MCF 10A (cell line): Measurements from ENCODE around the gene PITX3. TPM values are rescaled to one million over a fixed set of nuclear protein-coding genes. Genes with fewer than 3 reads are reported as not detected.

Source experiments
- BruUV-seq: library from RNA; stranded (reverse); fragments of 400-500 nt; replicated peaks from 2 replicates; lab custom pipeline; 2021; lab: Mats Ljungman, UMichigan
- CTCF ChIA-PET: fragments of 300-600 bp; sonication (Branson Sonifier 250); formaldehyde crosslinking; extraction: SDS; loops from one replicate; lab custom pipeline; 2021; ENCODE audit warnings: antibody characterized with exemption, inconsistent platforms; lab: Yijun Ruan, JAX
- POLR2A ChIA-PET: fragments of 300-600, 350-650 bp; sonication (Branson Sonifier 250); formaldehyde crosslinking; extraction: SDS; loops from one replicate; lab custom pipeline; 2020; ENCODE audit warnings: antibody characterized with exemption, inconsistent platforms; lab: Yijun Ruan, JAX
- DNase-seq: peaks from one replicate; pipeline ENCODE4 v3.0.0-alpha.2; 2018; ENCODE audit not compliant: unreplicated experiment
- H3K27ac Mint-ChIP-seq: one replicate; pipeline ENCODE4 v1.8.0; 2022; ENCODE audit warnings: mild to moderate bottlenecking, low read depth, mixed read lengths; ENCODE audit not compliant: unreplicated experiment
- H3K27me3 Mint-ChIP-seq: one replicate; pipeline ENCODE4 v1.8.0; 2022; ENCODE audit warnings: mixed read lengths; ENCODE audit not compliant: insufficient read depth, unreplicated experiment
- H3K36me3 Mint-ChIP-seq: one replicate; pipeline ENCODE4 v1.8.0; 2022; ENCODE audit warnings: mild to moderate bottlenecking, moderate library complexity, mixed read lengths; ENCODE audit not compliant: insufficient read depth, unreplicated experiment
- H3K4me1 Mint-ChIP-seq: one replicate; pipeline ENCODE4 v1.8.0; 2022; ENCODE audit warnings: mixed read lengths; ENCODE audit not compliant: insufficient read depth, unreplicated experiment
- H3K4me3 Mint-ChIP-seq: one replicate; pipeline ENCODE4 v1.8.0; 2022; ENCODE audit warnings: mild to moderate bottlenecking, moderate library complexity, mixed read lengths; ENCODE audit not compliant: unreplicated experiment
- H3K9me3 Mint-ChIP-seq: one replicate; pipeline ENCODE4 v1.8.0; 2022; ENCODE audit warnings: mixed read lengths; ENCODE audit not compliant: unreplicated experiment
- CTCF ChIP-seq: fragments of 200-600 bp; IDR thresholded peaks from one replicate; pipeline ENCODE4 v1.8.0; 2022; ENCODE audit warnings: antibody characterized with exemption, mild to moderate bottlenecking; ENCODE audit not compliant: unreplicated experiment
- intact Hi-C: fragments of 100-400 bp; cut with micrococcal nuclease; formaldehyde crosslinking; loops from 2 replicates; pipeline ENCODE4 v1.14.1; 2022
- total RNA-seq: library from RNA; stranded (reverse); gene quantifications from 2 replicates; pipeline ENCODE4 v1.2.3, GENCODE V29; 2022

The PITX3 gene
- total RNA-seq, 1 experiment from 2014 or later: not detected

- ChIA-PET POLR2A (no interaction called here), CTCF (interaction anchor here (0.7 to 1.7 kb wide), 5 partner anchors 14 to 158 kb away, joined by 3 to 5 read pairs (median 3); no protein-coding TSS in a partner anchor)
- peaks cover 24% of the 10 kb centered on the region for H3K4me1 Mint-ChIP-seq
- intact Hi-C loops: no loop called here
- H3K4me3 Mint-ChIP-seq: no peak overlapping the region
- TF ChIP-seq CTCF: no peak
- no peak for DNase-seq
- H3K27me3 Mint-ChIP-seq: no peaks in the 10 kb centered on the region
- no peaks in the 10 kb centered on the region for H3K9me3 Mint-ChIP-seq
- BruUV-seq: no TSS peak
- H3K36me3 Mint-ChIP-seq: peaks cover 6% of the 10 kb centered on the region
- no peak overlapping the region for H3K27ac Mint-ChIP-seq
Observed at GRCh38 chr10:102241032-102241443, 274 bp downstream of the PITX3 start.

GRCh38 chr10:102240467-102241031, 763 bp downstream of the PITX3 start:
- POLR2A ChIA-PET: no interaction called here
- DNase-seq: no peak
- TF ChIP-seq CTCF: no peak
- no peak overlapping the region for H3K27ac Mint-ChIP-seq
- H3K4me1 Mint-ChIP-seq: peaks cover 29% of the 10 kb centered on the region
- H3K27me3 Mint-ChIP-seq: no peaks in the 10 kb centered on the region
- no peak overlapping the region for H3K4me3 Mint-ChIP-seq
- no peaks in the 10 kb centered on the region for H3K9me3 Mint-ChIP-seq
- H3K36me3 Mint-ChIP-seq: peaks cover 4% of the 10 kb centered on the region
- BruUV-seq: no TSS peak
- CTCF ChIA-PET: interaction anchor here (0.6 to 2.6 kb wide), 7 partner anchors 10 to 159 kb away, joined by 3 to 13 read pairs (median 4); no protein-coding TSS in a partner anchor
- intact Hi-C loops: no loop called here

GRCh38 chr10:102237711-102238252, 3.5 kb downstream of the PITX3 start:
- H3K27ac Mint-ChIP-seq: no peak overlapping the region
- TF ChIP-seq CTCF: no peak
- no peaks in the 10 kb centered on the region for H3K9me3 Mint-ChIP-seq
- POLR2A ChIA-PET: interaction anchor here (3.2 kb wide), 1 partner anchor 8 kb away, joined by 19 read pairs; the partner anchor contains the start of gene GBF1
- CTCF ChIA-PET: interaction anchor here (0.6 to 17.5 kb wide), 3 partner anchors 114 to 279 kb away, joined by 3 to 354 read pairs (median 3); no protein-coding TSS in a partner anchor
- no peak overlapping the region for H3K4me3 Mint-ChIP-seq
- intact Hi-C loops: no loop called here
- DNase-seq: no peak
- no TSS peak for BruUV-seq
- no peaks in the 10 kb centered on the region for H3K27me3 Mint-ChIP-seq
- H3K36me3 Mint-ChIP-seq: no peaks in the 10 kb centered on the region
- peaks cover 17% of the 10 kb centered on the region for H3K4me1 Mint-ChIP-seq

- no peak for DNase-seq
- Mint-ChIP-seq H3K4me1 (peaks cover 10% of the 10 kb centered on the region), H3K4me3 (no peak overlapping the region), H3K9me3 (no peaks in the 10 kb centered on the region), H3K27me3 (no peaks in the 10 kb centered on the region), H3K27ac (peak overlapping the region; percentile 43), H3K36me3 (no peaks in the 10 kb centered on the region)
- no TSS peak for BruUV-seq
- no peak for TF ChIP-seq CTCF
- ChIA-PET CTCF (interaction anchor here (0.5 to 17.5 kb wide), 8 partner anchors 9 to 269 kb away, joined by 3 to 354 read pairs (median 4); partner anchors contain the start of gene GBF1), POLR2A (interaction anchor here (0.8 to 3.2 kb wide), 2 partner anchors 10 to 163 kb away, joined by 5 to 19 read pairs; partner anchors contain the start of gene GBF1)
- intact Hi-C loops: no loop called here
Observed at GRCh38 chr10:102236006-102236405, 5.3 kb downstream of the PITX3 start.
